ENCODE data around the gene PPME1.

The PPME1 gene

GRCh38 chr11:74283580-74284180 is 112.6 kb downstream of the PPME1 start:
- no peak for DNase-seq

GRCh38 chr11:74284466-74284865 is 113.4 kb downstream of the PPME1 start:
- no peak for DNase-seq

- DNase-seq: no peak
Observed at GRCh38 chr11:74288161-74288560, 117.1 kb downstream of the PPME1 start.

DNA sequence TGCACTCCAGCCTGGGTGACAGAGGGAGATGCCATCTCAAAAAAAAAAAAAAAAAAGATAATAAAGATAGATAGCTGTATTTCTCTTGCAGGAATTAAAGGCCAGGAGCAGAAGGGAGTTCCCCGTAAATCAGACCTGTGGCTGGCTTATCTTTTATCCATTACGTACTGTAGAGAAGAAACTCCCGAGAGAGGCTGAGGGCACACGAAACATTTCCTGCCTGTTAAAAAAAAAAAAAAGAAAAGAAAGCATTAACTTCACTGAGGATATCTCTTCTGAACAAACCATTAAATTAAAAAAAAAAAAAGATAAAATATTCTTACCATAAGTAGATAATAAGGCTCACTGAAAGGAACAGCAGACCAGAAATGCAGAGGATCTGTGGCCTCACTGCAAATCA is 117.8 kb downstream of the PPME1 start:
- no peak for DNase-seq

DNA sequence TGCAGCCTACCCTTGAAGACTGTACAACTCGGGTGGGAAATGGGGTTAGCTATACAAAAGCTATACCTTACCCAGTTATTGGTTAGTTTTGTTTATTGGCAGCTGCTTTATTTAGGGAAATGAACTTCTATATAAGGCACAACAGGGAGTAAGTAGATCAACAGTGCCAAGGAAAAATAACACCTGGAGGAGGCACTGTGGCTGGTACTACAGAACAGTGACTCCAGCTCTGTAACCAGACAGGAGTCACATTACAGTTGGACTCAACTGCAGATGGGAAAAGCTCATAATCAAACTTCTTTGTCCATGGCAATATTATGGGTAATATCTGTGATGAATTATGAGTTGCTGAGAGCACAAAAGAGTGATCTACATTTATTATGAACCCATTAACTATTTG is 126.4 kb downstream of the PPME1 start:
- no peak for DNase-seq

DNA sequence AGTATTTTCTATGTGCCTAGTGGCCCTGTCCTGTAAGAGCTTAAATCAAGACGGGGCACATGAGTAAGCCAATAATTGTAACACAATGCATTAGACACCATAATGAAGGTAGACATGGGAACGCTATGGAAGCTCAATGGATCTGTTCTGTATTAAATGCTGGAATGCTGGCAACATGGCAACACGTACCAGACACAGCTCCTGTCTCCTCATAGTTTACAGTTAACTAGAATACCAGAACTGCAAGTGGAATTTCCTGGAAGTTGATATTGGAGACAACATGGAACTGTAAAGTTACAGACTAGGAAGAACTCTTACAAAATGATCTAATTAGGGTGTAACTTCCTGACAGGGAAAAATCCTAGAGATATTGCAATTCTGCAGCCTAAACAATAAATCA is 127.9 kb downstream of the PPME1 start:
- DNase-seq: no peak
